DMS153 treated with DMSO at 0.1 percent for 48 hours (cell line): ENCODE results near the gene REXO1.

Experiments used
- DNase-seq: peaks from one replicate; lab custom pipeline; 2025; ENCODE audit not compliant: unreplicated experiment; lab: John Stamatoyannopoulos, UW

REXO1 gene

DNA sequence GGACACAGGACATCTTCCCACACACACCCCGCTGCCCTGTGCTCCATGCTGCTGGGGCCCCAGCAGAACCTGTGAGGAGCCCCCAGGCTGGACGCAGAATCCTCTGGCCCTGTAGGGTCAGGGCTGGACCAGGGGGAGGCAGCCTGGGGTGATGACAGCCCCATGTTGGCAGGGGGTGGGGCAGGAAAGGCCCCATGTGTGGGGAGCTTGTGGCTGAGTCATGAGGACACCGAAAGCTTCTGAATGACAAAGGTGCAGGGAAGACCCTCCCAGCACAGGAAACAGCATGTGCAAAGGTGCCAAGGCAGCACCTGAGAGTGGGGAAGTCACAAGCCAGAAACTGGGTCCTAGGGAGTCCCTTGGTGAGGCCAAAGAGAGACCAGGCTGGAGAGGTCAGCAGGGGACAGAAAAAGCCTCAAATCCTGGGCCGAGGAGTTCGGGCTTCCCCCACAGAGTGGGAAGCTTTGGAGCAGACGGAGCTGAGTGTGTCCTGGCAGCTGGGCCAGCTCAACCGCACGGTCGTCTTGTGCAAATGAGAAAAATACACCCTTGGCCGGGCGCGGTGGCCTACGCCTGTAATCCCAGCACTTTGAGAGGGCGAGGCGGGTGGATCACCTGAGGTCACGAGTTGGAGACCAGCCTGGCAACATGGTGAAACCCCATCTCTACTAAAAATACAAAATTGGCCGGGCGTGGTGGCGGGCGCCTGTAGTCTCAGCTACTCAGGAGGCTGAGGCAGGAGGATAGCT is 53.7 kb downstream of the REXO1 start:
- no peak for DNase-seq

- DNase-seq = no peak
Measured at GRCh38 chr19:1791879-1792278, 56.4 kb downstream of the REXO1 start.

GRCh38 chr19:1790054-1790792 is 58.1 kb downstream of the REXO1 start:
- no peak for DNase-seq

DNA sequence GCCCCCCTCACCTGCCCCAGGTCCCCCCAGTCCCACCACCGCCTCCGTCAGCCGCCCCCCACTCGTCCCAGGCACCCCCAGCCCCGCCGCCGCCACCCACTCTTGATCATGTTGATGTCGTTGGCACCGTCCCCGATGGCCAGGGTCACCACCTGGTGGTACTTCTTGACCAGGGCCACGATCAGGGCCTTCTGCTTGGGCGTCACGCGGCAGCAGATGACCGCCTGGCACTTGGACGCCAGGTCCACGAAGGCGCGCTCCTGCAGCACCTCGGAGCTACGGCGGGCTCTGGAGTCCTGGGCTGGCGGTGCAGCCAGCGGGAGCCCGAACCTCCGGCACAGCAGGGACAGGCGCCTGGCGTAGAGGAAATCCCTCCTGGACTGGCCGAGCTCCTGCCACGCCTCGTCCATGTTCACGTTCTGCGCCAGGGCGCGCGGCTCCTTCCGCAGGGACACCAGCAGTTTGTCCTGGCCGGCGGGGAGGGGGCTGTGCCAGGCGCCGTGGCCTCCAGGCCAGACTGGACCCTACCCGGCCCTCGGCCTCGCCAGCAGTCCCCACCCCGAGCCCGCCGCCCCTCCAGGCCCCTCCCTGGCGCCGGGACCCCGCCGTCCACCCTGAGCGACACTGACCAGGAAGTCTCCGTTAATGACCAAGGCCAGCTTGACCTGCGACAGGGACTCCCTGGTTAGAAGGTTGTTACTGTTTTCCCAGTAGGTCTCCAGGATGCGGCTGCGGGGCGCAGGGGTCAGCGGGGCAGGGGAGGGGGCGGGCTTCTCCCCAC is 58.8 kb downstream of the REXO1 start:
- DNase-seq = no peak

DNA sequence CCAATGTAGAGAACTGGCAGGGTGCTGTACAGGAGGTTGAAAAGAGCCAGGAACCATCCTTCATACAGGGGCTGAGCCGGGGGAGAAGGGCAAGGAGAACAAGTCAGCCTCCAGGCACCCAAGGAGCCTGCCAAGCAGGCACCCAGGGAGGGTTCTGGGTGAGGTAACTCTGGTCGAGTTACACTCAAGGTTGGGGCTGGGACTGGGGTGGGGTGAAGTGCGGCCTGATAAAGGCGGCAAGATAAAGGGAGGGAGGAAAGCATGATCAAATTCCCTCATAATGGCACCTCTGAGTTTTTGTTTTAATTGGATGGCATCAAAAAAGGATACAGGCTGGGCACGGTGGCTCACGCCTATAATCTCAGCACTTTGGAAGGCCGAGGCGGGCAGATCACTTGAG is 61.2 kb downstream of the REXO1 start:
- DNase-seq = no peak

GRCh38 chr19:1786668-1787067 is 61.6 kb downstream of the REXO1 start:
- no peak for DNase-seq

GRCh38 chr19:1785310-1785709 is 63.0 kb downstream of the REXO1 start:
- DNase-seq = no peak

DNA sequence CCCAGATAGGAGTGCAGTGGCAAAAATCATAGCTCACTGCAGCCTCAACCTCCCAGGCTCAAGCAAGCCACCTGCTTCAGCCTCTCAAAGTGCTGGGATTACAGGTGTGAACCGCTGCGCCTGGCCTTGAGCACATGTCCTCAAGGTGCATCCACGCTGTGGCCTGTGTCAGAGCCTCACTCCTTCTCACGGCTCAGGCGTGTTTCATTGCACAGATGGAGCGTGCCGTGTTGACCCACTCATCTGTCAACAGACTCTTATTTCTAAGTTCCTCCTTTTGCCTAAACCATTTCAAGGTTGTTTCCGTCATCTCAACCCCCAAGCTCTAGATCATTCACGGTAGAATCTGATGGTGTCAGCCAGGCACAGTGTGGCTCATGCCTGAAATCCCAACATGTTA is 64.4 kb downstream of the REXO1 start:
- DNase-seq = no peak

DNA sequence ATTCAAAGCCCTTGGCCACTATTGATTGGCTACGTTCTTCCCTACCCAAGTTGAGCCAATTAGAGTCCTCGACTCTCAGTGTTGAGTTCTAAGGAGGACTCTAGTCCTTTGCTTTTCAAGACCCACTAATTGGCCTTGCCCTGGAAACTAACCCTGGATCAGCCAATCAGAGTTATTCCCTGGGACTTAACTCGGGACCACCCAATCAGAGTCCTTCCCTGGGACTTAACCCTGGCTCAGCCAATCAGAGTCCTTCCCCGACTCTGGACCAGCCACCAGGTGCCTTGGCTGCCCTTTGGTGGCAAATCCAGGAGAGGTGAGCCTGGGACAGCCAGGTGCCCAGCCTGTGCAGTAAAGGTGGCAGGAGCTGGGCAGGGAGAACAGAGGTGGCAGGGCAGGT is 64.9 kb downstream of the REXO1 start:
- DNase-seq = no peak

GRCh38 chr19:1782521-1782920 is 65.8 kb downstream of the REXO1 start:
- DNase-seq = no peak

DNA sequence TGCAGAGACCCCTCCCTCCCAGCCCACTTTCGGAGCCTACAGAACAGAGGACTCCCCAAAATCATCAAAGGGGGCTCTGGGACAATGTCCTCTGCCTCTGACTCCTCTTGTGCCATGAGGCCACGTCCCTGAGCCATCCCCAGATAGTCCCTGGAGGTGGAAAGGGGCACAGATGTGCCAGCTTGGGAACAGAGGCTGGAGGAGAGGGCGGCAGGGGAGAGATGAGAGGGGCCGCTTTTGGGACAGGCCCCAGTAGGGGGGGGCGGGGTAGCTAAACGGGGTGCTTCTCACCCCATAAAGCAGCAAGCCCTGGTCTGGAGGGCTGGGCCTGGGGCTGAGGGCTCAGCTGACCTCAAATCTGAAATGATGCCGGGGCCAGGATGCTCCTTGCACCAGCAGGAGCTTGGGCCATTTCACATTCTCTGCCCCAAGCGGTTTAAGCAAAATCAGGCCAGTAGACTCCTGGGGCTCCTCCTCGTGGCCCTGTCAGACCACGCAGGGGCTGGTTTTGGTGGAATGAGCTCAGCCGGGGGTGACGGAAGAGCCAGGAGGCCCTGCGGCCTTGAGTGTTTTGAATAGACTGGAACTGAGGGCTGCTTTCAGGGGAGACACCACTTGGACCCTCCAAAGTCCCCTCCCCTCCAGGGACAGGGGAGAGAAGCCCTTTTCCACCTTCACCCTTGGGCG is 67.9 kb downstream of the REXO1 start:
- no peak for DNase-seq

DNA sequence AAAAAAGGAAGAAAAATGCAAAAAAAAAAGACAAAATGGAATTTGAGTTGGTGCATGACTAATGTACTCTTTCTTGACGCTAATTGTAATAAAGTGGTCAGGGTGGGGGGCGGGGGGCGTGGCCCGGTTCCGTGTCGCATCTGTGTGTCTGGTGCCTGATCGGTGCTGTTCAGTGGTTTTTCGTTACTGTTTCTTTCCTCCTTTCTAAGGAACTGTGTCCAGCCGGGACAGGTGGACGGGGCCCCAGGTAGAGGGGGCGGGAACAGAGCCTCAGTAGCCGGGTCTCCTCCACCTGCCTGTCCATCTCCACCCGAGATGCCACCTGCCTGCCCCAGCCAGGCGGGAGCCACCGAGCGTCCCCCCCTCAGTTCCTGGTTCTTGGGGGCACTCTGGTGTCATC is 68.7 kb downstream of the REXO1 start:
- DNase-seq = no peak

DNA sequence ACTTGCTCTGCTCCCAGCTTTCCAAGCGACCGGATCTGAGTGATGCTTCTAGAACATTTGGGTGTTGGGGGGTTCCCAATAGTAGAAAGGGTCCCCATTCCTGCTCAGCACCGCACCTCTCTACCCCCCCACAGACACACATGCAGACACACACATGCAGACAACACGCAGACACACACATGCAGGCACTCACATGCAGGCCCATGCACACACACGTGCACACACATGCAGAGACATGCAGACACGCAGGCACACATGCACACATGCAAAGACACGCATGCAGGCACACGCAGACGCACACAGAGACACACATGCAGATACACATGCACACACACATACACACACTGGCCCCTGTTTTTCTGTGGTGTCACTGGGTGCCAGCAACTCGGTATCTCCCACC is 71.1 kb downstream of the REXO1 start:
- DNase-seq = no peak

GRCh38 chr19:1776606-1777147 is 71.6 kb downstream of the REXO1 start:
- no peak for DNase-seq

- no peak for DNase-seq
Measured at GRCh38 chr19:1775951-1776605, 72.2 kb downstream of the REXO1 start.

- DNase-seq = no peak
Measured at GRCh38 chr19:1774989-1775772, 73.1 kb downstream of the REXO1 start.

DNA sequence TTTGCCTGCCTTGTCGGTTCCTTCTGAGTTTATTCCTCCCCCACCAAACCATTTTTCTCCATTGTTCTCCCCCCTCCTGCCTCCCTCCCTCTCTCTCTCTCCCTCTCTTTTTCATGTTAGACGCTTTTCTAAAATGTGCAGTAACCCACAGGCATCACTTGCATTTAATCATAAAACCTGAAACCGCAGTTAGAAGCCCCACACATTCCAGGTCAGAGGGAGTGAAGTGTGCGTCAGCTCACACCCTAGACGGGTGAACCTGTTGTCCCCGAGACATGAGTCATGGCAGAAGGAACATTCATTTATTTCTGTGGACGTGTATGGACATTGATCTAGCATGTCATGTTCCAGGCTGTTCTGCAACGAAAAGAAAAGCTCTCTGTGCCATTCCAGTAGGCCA is 75.1 kb downstream of the REXO1 start:
- DNase-seq = no peak

- DNase-seq = no peak
Measured at GRCh38 chr19:1770866-1771576, 77.3 kb downstream of the REXO1 start.

GRCh38 chr19:1769645-1769985 is 78.7 kb downstream of the REXO1 start:
- no peak for DNase-seq
